Prostate gland (tissue), 2 donors: ENCODE data around the gene COA6. TPM values are rescaled to one million over a fixed set of nuclear protein-coding genes. Genes with fewer than 3 reads are reported as not detected.

ENCODE experiments used
- DNase-seq: peaks from one replicate; pipeline ENCODE4 v3.0.0-alpha.2; 2019; ENCODE audit warnings: low spot score
- H3K27ac ChIP-seq, 2 donors: fragments of 200-600 bp; sonication (generic); 2 replicates each; pipeline ENCODE4 v1.5.1; 2017 to 2019
- H3K27me3 ChIP-seq: fragments of 200-600 bp; sonication (generic); replicated peaks from 2 replicates; pipeline ENCODE4 v1.5.1; 2019; ENCODE audit not compliant: insufficient read depth
- H3K36me3 ChIP-seq, 2 donors: fragments of 200-600 bp; sonication (generic); 1 replicate in 1 of 2; 2 replicates in 1 of 2; pipeline versions ENCODE4 v1.5.1 to v1.8.1; 2017 to 2019
- H3K4me1 ChIP-seq: fragments of 200-600 bp; sonication (generic); replicated peaks from 2 replicates; pipeline ENCODE4 v1.5.1; 2019
- H3K4me3 ChIP-seq, 2 donors: fragments of 200-600 bp; sonication (generic); 2 replicates each; pipeline ENCODE4 v1.5.1; 2017 to 2019
- H3K9me3 ChIP-seq: fragments of 200-600 bp; sonication (generic); 2 replicates; pipeline ENCODE4 v1.5.1; 2017
- CTCF ChIP-seq, 4 experiments: fragments of 200-600 bp in 2 of 4; fragments of 450-650 bp in 2 of 4; sonication (generic) in 2 of 4; IDR thresholded peaks; 1 replicate in 3 of 4; 2 replicates in 1 of 4; pipeline ENCODE4 v1.5.1; 2016 to 2019; ENCODE audit warnings: antibody characterized with exemption in 4 of 4, mild to moderate bottlenecking in 2 of 4, moderate library complexity in 2 of 4
- POLR2A ChIP-seq: fragments of 450-650 bp; IDR thresholded peaks from one replicate; pipeline ENCODE4 v1.6.1; 2016; ENCODE audit warnings: antibody characterized with exemption, mild to moderate bottlenecking
- POLR2AphosphoS5 ChIP-seq: sonication (generic); formaldehyde crosslinking; IDR thresholded peaks from one replicate; pipeline ENCODE4 v1.6.1; 2017; ENCODE audit warnings: antibody characterized with exemption
- WGBS: methylation state at CpG from one replicate; pipeline ENCODE4 v1.1.5; 2018; 5-methylcytosine and 5-hydroxymethylcytosine counted together
- intact Hi-C: fragments of 100-400 bp; cut with DNase I; formaldehyde crosslinking; loops from one replicate; pipeline ENCODE4 v1.14.2; 2022
- total RNA-seq, 2 donors: library from RNA; depleted of rRNA; stranded (reverse); fragments of >200 nt; gene quantifications; one replicate each; pipeline ENCODE4 v1.1.0, GENCODE V29; 2016

Gene COA6
- total RNA-seq, 2 donors from 2014 or later: 16.0 to 31.3 TPM

DNA sequence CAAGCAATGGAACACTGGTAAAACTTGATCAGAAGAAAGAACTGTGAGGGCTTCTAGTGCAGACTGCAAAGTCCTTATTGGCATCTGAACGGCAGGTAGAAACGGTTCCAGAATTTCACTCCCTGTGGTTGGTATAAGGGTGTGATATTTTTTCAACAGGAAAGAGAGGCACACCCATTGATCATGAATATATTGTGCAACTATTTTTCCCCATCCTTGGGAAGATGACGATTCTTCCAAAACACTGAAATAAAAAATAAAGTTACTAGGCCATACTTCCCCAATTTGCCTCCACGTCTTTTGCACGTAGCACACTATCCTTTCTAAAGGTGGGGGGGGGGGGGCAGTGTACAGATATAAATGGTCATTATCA, 56.2 kb downstream of the COA6 start:
- Histone ChIP-seq H3K4me1 (no peaks in the 10 kb centered on the region), H3K36me3 (no peaks in the 10 kb centered on the region), H3K9me3 (no peaks in the 10 kb centered on the region), H3K27me3 (no peaks in the 10 kb centered on the region), H3K4me3 (no peak overlapping the region), H3K27ac (no peak overlapping the region)
- TF ChIP-seq POLR2AphosphoS5 (no peak), POLR2A (no peak), CTCF (IDR thresholded peaks at IDR 0.05) (no peak)
- no peak for DNase-seq
- 90% methylated on average over 5 of the region's 5 CpGs for WGBS
- intact Hi-C loops: no loop called here

DNA sequence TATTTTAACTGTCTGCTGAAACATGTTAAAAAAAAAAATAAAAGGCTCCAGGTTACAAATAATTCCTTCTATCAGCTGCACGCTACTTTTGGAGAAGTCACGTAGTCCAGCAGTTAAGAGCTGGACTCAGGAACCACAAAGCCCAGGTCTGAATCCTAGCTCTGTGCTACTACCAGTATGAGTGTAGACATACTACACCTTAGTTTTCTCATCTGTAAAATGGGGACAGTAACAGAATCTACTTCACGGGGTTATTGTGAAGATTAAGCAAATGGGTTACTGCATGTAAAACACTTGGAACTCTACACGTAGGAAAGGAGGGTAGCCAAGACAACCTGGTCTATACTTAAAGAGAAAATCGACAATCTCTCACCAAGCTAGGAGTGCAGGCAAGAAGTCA, 57.4 kb downstream of the COA6 start:
- Histone ChIP-seq H3K36me3 (no peaks in the 10 kb centered on the region), H3K27ac (no peak overlapping the region), H3K4me1 (no peaks in the 10 kb centered on the region), H3K27me3 (no peaks in the 10 kb centered on the region), H3K9me3 (no peaks in the 10 kb centered on the region), H3K4me3 (no peak overlapping the region)
- no peak for DNase-seq
- WGBS: 94% methylated on average over 5 of the region's 5 CpGs
- intact Hi-C loops: no loop called here
- TF ChIP-seq POLR2A (no peak), CTCF (IDR thresholded peaks at IDR 0.05) (no peak), POLR2AphosphoS5 (no peak)

DNA sequence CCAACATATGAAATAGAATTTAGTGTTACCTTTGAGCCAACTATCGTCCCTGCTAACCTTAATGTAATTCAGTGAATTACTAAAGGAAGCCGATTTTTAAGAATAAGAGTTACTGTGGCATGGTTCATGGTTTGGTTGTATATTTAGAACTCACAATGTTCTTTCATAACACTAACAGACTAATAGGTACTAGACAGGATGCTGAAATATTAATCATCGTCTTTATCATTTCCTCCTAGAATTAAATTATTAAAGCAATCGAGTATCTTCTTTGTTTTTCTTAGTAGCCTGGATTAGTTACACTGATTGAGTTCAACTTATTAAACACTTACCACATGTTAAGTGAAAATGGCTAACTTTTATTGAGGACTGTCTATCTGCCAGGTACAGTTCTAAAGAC, 58.0 kb downstream of the COA6 start:
- TF ChIP-seq POLR2A: no peak
- no peak for TF ChIP-seq POLR2AphosphoS5
- no peak for TF ChIP-seq CTCF (IDR thresholded peaks at IDR 0.05)
- Histone ChIP-seq H3K27ac (no peak overlapping the region), H3K9me3 (no peaks in the 10 kb centered on the region), H3K4me3 (no peak overlapping the region), H3K27me3 (no peaks in the 10 kb centered on the region), H3K4me1 (no peaks in the 10 kb centered on the region), H3K36me3 (no peaks in the 10 kb centered on the region)
- 92% methylated on average over 4 of the region's 4 CpGs for WGBS
- DNase-seq: no peak
- intact Hi-C loops: no loop called here

GRCh38 chr1:234433563-234434285, 60.5 kb downstream of the COA6 start:
- Histone ChIP-seq H3K4me3 (no peak overlapping the region), H3K27me3 (no peaks in the 10 kb centered on the region), H3K27ac (no peak overlapping the region), H3K9me3 (no peaks in the 10 kb centered on the region), H3K4me1 (no peaks in the 10 kb centered on the region), H3K36me3 (no peaks in the 10 kb centered on the region)
- 81% methylated on average over 1 of the region's 1 CpG for WGBS
- DNase-seq: no peak
- TF ChIP-seq CTCF (IDR thresholded peaks at IDR 0.05) (no peak), POLR2A (no peak), POLR2AphosphoS5 (no peak)
- intact Hi-C loops: no loop called here

Other genes with a start within 250 kb of the COA6 start
- 10 to 100 TPM; 24.8 to 33.0 TPM for gene TARBP1, start 105.7 kb downstream of the COA6 start, total RNA-seq
- gene IRF2BP2, start 236.7 kb downstream of the COA6 start, total RNA-seq: 100 to 1,000 TPM; 111 to 124 TPM